DND-41 (cell line): Measurements from ENCODE around the gene FITM2.
A peak's percentile ranks its signal among the peaks of the same experiment; 100 is the strongest.

ENCODE experiments used
- ATAC-seq: fragments of 200-7000 bp; cut with Tn5 transposase; 3 replicates; pipeline ENCODE4 v1.9.1; 2021; ENCODE audit warnings: low read depth; ENCODE audit not compliant: insufficient read depth
- DNase-seq: peaks from one replicate; pipeline ENCODE4 v3.0.0-alpha.2; 2020
- H2AFZ ChIP-seq: 2 replicates; pipeline ENCODE4 v1.6.0; 2012; ENCODE audit warnings: low read depth, low read length
- H3K27ac ChIP-seq: 2 replicates; pipeline ENCODE4 v1.5.1; 2012; ENCODE audit warnings: low read length, inconsistent platforms
- H3K27me3 ChIP-seq: fragments of 200-600 bp; sonication (generic); 2 replicates; pipeline ENCODE4 v1.6.0; 2012; ENCODE audit warnings: low read length, mild to moderate bottlenecking, inconsistent platforms; ENCODE audit not compliant: insufficient read depth, poor library complexity
- H3K36me3 ChIP-seq: 2 replicates; pipeline ENCODE4 v1.5.1; 2012; ENCODE audit warnings: low read length, inconsistent platforms; ENCODE audit not compliant: insufficient read depth
- H3K4me1 ChIP-seq: 2 replicates; pipeline ENCODE4 v1.5.1; 2012; ENCODE audit warnings: mild to moderate bottlenecking, low read length; ENCODE audit not compliant: insufficient read depth
- H3K4me2 ChIP-seq: 2 replicates; pipeline ENCODE4 v1.6.0; 2012; ENCODE audit warnings: mild to moderate bottlenecking, moderate library complexity, low read length, inconsistent platforms; ENCODE audit not compliant: insufficient read depth
- H3K4me3 ChIP-seq, 2 experiments: fragments of 200-600 bp in 1 of 2; shearing (Covaris generic) in 1 of 2; 2 replicates each; pipeline ENCODE4 v1.5.1; 2012 to 2016; ENCODE audit warnings: inconsistent platforms in 2 of 2, low read length in 2 of 2, mild to moderate bottlenecking in 2 of 2, low read depth in 1 of 2, moderate library complexity in 1 of 2
- H3K79me2 ChIP-seq: 2 replicates; pipeline ENCODE4 v1.6.0; 2012; ENCODE audit warnings: low read length, inconsistent platforms; ENCODE audit not compliant: insufficient read depth
- H3K9ac ChIP-seq: 2 replicates; pipeline ENCODE4 v1.6.0; 2012; ENCODE audit warnings: low read depth, mild to moderate bottlenecking, inconsistent platforms, low read length, moderate library complexity
- H3K9me3 ChIP-seq: 2 replicates; pipeline ENCODE4 v1.5.1; 2012; ENCODE audit warnings: low read length, moderate library complexity, mild to moderate bottlenecking, inconsistent platforms; ENCODE audit not compliant: insufficient read depth, severe bottlenecking
- H4K20me1 ChIP-seq: 2 replicates; pipeline ENCODE4 v1.6.0; 2012; ENCODE audit warnings: low read length; ENCODE audit not compliant: insufficient read depth
- CTCF ChIP-seq: IDR thresholded peaks from 2 replicates; pipeline ENCODE4 v1.5.1; 2012; ENCODE audit warnings: borderline replicate concordance, low read length, moderate library complexity, mild to moderate bottlenecking; ENCODE audit not compliant: poor library complexity, severe bottlenecking; ENCODE audit errors: extremely low read depth
- EZH2 ChIP-seq: IDR thresholded peaks from 3 replicates; pipeline ENCODE4 v1.6.1; 2012; ENCODE audit warnings: borderline replicate concordance, low read depth, mild to moderate bottlenecking, moderate library complexity, low read length, inconsistent platforms; ENCODE audit not compliant: severe bottlenecking

The FITM2 gene

GRCh38 chr20:44268802-44269201 lies 42.2 kb downstream of the FITM2 start:
- Histone ChIP-seq H4K20me1 (0 out of 2 replicates have a peak, but pooled peaks cover 5% of the 10 kb centered on the region), H3K4me3 (no peak overlapping the region), H3K27me3 (no peaks in the 10 kb centered on the region), H3K9me3 (no peaks in the 10 kb centered on the region), H2AFZ (no peak overlapping the region), H3K4me1 (no peaks in the 10 kb centered on the region), H3K36me3 (no peaks in the 10 kb centered on the region), H3K27ac (no peak overlapping the region), H3K4me2 (no peak overlapping the region), H3K79me2 (no peaks in the 10 kb centered on the region), H3K9ac (no peak overlapping the region)
- ATAC-seq (no peak), DNase-seq (no peak)
- TF ChIP-seq EZH2 (no peak), CTCF (no peak)

GRCh38 chr20:44264287-44264686 lies 46.7 kb downstream of the FITM2 start:
- Histone ChIP-seq H3K36me3 (no peaks in the 10 kb centered on the region), H3K9me3 (no peaks in the 10 kb centered on the region), H3K4me3 (no peak overlapping the region), H3K27me3 (no peaks in the 10 kb centered on the region), H3K4me1 (no peaks in the 10 kb centered on the region), H3K79me2 (no peaks in the 10 kb centered on the region), H3K9ac (no peak overlapping the region), H3K4me2 (no peak overlapping the region), H4K20me1 (peaks cover 15% of the 10 kb centered on the region; the same call in 1 of the 2 replicates), H3K27ac (no peak overlapping the region), H2AFZ (no peak overlapping the region)
- ATAC-seq (peak; percentile 58; the same call in 1 of the 3 replicates), DNase-seq (peak; percentile 56)
- TF ChIP-seq EZH2 (no peak), CTCF (no peak)

GRCh38 chr20:44258226-44258890 lies 52.6 kb downstream of the FITM2 start:
- Histone ChIP-seq H3K4me1 (no peaks in the 10 kb centered on the region), H3K79me2 (no peaks in the 10 kb centered on the region), H3K4me2 (no peak overlapping the region), H3K27me3 (no peaks in the 10 kb centered on the region), H3K9me3 (no peaks in the 10 kb centered on the region), H3K36me3 (no peaks in the 10 kb centered on the region), H4K20me1 (peaks cover 21% of the 10 kb centered on the region), H3K27ac (no peak overlapping the region), H3K4me3 (no peak overlapping the region), H2AFZ (no peak overlapping the region), H3K9ac (no peak overlapping the region)
- no peak for TF ChIP-seq EZH2
- no peak for DNase-seq
- no peak for ATAC-seq

GRCh38 chr20:44256961-44257360 lies 54.0 kb downstream of the FITM2 start:
- Histone ChIP-seq H3K4me2 (no peak overlapping the region), H3K4me3 (no peak overlapping the region), H3K36me3 (no peaks in the 10 kb centered on the region), H3K4me1 (no peaks in the 10 kb centered on the region), H4K20me1 (peaks cover 22% of the 10 kb centered on the region), H3K9me3 (no peaks in the 10 kb centered on the region), H2AFZ (no peak overlapping the region), H3K79me2 (no peaks in the 10 kb centered on the region), H3K27me3 (no peaks in the 10 kb centered on the region), H3K27ac (no peak overlapping the region), H3K9ac (no peak overlapping the region)
- DNase-seq, result no peak
- TF ChIP-seq CTCF (no peak), EZH2 (no peak)
- no peak for ATAC-seq
